Stimulated activated CD4-positive, alpha-beta T cell treated with anti-CD3 and anti-CD28 coated beads, TNF-alpha, amount 100 ng/mL, for 4 hours (primary cell): ENCODE measurements around the gene NKAPD1.
"Not testable (repeated sequence)": the region's sequence is repeated elsewhere in the genome, so short reads cannot be mapped to it uniquely, and the experiment has no call there.

ENCODE experiments used
- DNase-seq, 3 experiments: peaks; one replicate each; pipeline ENCODE4 v3.0.0-alpha.2; 2020; ENCODE audit warnings: low read depth in 3 of 3

The NKAPD1 gene

DNA sequence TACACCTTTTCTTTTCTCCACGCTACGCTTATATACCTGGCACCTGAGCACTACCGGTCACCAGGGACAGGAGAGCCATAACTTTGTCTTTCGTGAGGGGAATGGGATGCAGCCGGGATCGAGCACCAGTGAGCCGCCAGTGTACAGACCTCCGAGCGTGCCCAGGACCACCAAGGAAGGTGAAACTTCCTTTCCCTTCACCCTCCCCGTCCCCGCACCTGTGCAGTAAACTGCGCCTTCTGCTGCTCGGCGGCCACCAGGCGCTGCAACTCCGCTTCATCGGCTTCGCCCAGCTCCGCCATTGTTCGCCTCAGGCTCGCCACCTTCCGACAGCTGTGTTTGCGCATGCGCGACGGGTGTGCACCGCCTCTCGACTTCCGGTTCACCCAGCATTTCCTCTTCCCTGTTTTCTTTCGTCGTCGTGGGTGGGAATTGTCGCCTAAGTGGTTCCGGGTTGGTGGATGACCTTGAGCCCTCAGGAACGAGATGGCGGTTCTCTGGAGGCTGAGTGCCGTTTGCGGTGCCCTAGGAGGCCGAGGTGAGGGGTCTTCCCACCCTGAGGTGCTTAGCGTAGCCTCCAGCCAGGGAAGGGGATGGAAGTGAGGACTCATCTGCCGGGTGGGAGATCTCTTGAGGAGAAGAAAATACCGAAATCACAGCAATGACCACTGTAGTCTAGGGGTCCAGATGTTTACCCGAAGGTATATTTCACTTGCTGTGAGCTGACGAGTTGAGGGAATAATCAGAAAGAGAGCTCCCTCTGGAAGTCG, 12.5 kb downstream of the NKAPD1 start, which contains the start of the genes SDHD and TIMM8B:
Gene SDHD, plus strand, starts transcription at position 452 of the 770 bp plus-strand sequence. Its CDS starts 35 bp downstream, at position 487.
Gene TIMM8B, minus strand, starts transcription at position 335 of the 770 bp plus-strand sequence. Its CDS starts 33 bp downstream, at position 302.
- DNase-seq, result peak; percentile 82 to 92 (median 90)

DNA sequence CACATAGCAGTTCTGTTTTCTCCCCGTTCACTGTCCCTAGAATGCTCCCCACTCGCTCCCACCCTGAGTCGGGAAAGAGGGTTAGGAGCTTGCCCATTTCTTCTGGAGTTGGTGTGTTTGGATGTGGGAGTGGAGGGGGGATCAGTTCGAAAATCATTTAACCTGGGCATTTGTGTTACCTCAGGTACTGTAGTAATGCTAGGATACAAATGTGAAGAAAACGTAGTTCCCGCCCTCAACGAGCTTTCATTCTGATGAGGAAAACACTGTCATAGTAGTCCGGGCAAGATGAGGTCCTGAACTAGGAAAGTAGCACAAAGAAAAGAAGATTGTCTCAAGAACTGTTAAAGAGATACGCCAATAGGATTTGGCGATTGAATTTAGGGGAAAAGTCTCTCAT, 13.1 kb downstream of the NKAPD1 start:
- DNase-seq, result no peak

GRCh38 chr11:112095302-112095701, 21.2 kb downstream of the NKAPD1 start:
- not testable (repeated sequence) for DNase-seq

DNA sequence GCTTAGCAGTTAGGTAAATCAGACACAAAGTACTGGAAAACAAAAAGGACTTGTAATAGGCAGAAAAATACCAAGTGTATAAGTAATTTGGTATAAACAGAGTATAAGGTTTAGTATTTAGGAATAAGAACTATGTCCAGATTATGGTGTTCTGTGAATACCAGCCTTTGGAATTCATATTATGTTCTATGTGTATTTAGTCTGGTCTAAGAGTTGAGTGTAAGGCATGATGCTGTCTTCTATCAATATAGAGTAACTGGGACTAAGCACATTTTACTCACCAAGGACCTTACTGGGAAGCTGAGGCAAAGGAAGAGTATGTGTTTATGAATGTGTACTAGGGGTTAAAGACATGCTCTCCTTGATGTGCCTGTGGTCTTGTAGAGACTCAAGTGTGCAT, 22.1 kb downstream of the NKAPD1 start:
- no peak for DNase-seq

DNA sequence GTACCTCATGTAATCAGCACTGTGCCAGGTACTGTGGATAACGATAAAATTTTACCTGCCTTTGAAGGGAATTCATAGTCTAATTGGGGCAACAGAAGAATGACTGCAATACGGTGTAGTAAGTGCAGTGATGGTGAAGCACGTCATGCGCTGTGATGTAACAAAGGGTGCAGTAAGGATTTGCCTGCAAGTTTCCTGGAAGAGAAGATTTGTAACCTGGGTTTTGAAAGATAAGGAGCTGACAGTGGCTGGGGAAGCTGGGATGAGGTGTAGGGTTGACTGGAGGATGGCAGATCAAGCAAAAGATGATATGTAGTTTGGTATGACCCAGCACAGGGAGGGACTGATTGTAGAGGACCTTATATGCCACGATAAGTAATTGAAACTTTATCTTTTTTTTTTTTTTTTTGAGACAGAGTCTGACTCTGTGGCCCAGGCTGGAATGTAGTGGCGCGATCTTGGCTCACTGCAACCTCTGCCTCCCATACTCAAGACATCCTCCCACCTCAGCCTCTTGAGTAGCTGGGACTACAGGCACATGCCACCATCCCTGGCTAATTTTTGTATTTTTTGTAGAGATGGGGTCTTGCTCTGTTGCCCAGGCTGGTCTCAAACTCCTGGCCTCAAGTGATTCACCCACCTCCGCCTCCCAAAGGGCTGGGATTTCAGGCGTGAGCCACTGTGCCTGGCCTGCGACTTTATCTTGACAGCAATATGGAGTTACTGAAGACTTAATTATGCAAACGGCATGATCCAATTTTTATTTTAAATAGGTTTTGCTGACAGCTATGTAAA, 23.8 kb downstream of the NKAPD1 start:
- no peak for DNase-seq

DNA sequence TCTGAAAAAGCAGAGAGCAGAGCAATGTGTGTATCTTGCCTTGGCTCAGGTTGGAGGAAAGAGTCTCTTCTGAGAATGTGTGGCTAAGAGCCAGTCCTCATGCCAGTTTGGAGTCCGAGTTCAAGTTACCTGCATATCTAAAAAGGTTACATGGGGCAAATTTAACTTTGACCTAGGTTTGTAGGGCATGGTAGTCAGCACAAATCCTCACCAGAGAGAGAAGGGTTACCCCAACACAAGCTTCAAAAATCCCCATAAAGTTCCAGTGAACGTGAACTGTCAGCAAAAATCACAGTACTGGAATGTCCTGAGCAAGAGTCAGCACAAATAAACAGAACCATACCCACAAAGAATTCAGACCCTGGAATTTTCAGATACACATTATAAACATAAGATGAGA, 26.4 kb downstream of the NKAPD1 start:
- DNase-seq, result no peak

DNA sequence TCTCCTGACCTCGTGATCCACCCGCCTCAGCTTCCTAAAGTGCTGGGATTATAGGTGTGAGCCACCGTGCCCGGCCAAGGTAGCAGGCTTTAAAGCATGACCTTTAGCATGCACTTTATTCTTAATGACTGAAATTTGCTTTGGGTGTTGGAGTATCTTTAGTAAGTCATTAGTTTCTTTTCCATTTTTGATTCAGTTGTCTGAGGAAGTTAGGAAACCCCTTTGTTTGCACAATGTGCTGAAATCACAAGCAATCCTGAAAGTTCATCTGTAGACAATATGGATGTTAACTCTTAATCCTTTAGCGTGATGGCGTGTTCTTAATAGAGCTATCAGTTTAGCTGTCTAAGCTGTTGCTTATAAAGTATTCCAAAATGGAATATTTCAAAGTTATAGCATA, 29.3 kb downstream of the NKAPD1 start:
- no peak for DNase-seq

DNA sequence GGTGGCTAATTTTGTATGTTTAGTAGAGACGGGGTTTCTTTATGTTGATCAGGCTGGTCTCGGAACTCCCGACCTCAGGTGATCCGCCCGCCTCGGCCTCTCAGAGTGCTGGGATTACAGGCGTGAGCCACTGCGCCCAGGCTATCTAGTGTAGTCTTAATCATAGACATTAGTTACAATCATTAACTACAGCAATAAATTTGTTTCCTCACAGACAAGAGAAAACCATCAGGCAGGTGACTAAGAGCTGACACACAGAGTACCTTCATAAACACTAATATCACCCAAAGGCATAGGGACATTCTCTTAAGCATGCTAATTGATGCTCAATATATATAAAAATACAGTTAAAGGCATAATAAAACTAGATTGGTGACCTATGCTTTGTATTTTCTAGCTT, 32.0 kb downstream of the NKAPD1 start:
- no peak for DNase-seq

DNA sequence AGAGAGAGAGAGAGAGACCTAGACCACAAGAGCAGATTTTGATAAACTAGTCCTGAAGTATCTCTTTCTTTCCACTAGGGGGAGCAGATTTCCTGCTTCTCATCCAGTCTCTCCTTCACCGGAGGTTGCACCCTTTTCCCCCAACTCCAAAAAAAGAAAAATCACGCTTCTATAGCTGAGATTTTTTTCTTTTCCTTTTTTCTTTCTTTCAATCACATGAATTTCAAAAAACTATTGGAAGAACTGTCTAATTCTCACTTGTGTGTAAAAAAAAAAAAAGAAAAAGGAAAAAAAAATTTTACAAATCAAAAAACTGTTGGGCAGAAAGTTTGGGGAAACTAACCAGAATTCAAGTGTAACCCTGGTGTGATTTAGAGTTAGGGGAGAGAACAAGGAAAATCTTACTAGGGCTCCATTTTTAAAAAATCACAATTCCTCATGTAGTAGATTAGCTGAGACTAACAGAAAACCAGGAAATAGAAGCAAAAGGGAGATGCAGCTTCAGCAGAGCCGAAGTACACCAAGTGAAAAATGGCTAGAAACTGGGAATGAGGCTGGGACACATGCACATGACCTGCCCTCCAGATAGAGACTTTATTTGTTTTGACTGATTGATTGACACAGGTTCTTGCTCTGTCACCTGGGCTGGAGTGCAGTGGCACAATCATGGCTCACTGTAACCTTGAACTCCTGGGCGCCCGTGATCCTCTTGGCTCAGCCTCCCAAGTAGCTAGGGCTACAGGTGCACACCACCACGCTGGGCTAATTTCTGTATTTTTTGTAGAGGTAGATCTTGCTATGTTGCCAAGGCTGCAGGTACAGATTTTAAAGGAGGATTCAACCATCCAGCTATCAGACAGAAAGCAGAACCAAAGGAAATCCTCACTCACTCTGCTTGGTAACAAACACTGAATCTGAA, 39.7 kb downstream of the NKAPD1 start:
- no peak for DNase-seq

DNA sequence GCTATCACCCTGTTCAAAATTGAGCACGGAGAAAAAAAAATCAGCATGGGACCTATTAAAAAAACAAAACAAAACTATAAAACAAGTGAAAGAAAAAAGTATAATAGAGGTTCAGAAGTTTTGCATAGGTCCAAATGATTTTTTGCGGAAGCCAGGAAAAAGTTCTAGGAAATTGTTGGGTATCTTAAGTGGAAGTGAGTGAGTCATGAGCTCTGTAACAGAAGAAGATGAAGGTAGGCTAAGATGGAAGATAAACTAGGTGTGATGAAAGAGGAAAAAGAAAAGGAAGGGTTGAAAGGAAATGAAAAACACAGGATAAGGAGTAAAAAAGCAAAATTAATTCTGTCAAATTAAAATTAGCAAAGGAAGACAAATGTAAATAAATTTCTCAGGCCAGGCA, 40.4 kb downstream of the NKAPD1 start:
- DNase-seq, result no peak

DNA sequence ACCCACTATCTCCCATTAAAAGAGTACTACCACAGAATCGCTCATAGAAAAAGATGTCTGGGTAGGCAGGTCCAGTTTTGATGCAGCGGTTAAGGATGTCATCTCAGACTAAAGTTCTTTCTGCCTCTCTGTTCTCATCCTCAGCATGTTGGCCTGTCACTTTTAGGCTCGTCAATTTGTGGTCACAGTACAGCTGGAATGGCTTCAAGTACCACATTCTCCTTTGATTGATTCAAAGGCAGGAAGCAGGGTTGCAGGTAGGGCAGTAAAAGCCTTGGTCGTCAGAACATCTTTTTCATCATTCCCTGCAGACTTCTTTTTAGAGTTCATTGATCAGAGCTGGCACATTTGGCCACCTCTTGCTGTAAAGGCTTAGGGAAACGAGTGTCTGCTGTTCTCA, 41.3 kb downstream of the NKAPD1 start:
- no peak for DNase-seq

- DNase-seq, result no peak
Observed at GRCh38 chr11:112118176-112118575, 44.1 kb downstream of the NKAPD1 start.

- no peak for DNase-seq
Observed at GRCh38 chr11:112121981-112122615, 48.0 kb downstream of the NKAPD1 start.

GRCh38 chr11:112123129-112123528, 49.0 kb downstream of the NKAPD1 start:
- DNase-seq, result no peak

GRCh38 chr11:112127056-112127455, 53.0 kb downstream of the NKAPD1 start:
- DNase-seq, result no peak

GRCh38 chr11:112128483-112129121, 54.5 kb downstream of the NKAPD1 start:
- no peak for DNase-seq

GRCh38 chr11:112129656-112130055, 55.6 kb downstream of the NKAPD1 start:
- no peak for DNase-seq

- no peak for DNase-seq
Observed at GRCh38 chr11:112132737-112133136, 58.6 kb downstream of the NKAPD1 start.

DNA sequence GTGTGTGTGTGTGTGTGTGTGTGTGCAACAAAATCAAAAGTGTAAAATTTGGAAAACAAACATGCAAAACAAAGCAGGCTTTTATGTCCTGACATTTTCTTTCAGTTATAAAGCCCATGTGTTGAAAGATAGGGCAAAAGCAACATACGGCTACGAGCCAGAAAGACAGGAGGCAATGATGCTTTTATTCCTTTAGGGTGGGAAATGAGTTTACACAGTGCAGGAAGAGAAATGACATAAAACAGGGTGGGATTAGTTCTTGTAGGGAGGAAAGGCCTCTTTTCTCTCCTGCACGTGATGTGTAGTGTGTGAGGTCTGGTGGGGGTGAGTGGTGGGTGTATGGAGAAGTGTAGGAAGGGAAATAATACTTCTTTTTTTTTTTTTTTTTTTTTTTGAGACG, 60.4 kb downstream of the NKAPD1 start:
- no peak for DNase-seq
